CD4-positive, alpha-beta T cell treated with Interleukin-4 for 4 hours (primary cell): ENCODE data around the gene SNTG2.

ENCODE experiments used
- DNase-seq: peaks from one replicate; pipeline ENCODE4 v3.0.0-alpha.2; 2020

The SNTG2 gene

GRCh38 chr2:1251520-1251919 is 300.9 kb downstream of the SNTG2 start:
- no peak for DNase-seq

GRCh38 chr2:1253629-1254028 is 303.0 kb downstream of the SNTG2 start:
- DNase-seq = no peak

GRCh38 chr2:1254662-1255343 is 304.2 kb downstream of the SNTG2 start:
- no peak for DNase-seq

GRCh38 chr2:1256632-1257324 is 306.1 kb downstream of the SNTG2 start:
- no peak for DNase-seq

- no peak for DNase-seq
Observed at GRCh38 chr2:1257334-1257733, 306.7 kb downstream of the SNTG2 start.

- no peak for DNase-seq
Observed at GRCh38 chr2:1259746-1260145, 309.1 kb downstream of the SNTG2 start.

- DNase-seq = no peak
Observed at GRCh38 chr2:1262609-1263008, 312.0 kb downstream of the SNTG2 start.

GRCh38 chr2:1265454-1265853 is 314.8 kb downstream of the SNTG2 start:
- no peak for DNase-seq

- DNase-seq = no peak
Observed at GRCh38 chr2:1266351-1266750, 315.7 kb downstream of the SNTG2 start.

GRCh38 chr2:1268034-1268433 is 317.4 kb downstream of the SNTG2 start:
- DNase-seq = no peak

GRCh38 chr2:1269812-1270211 is 319.2 kb downstream of the SNTG2 start:
- DNase-seq = no peak

- no peak for DNase-seq
Observed at GRCh38 chr2:1272835-1273234, 322.2 kb downstream of the SNTG2 start.

- DNase-seq = no peak
Observed at GRCh38 chr2:1277634-1278033, 327.0 kb downstream of the SNTG2 start.

- DNase-seq = no peak
Observed at GRCh38 chr2:1278125-1278524, 327.5 kb downstream of the SNTG2 start.

GRCh38 chr2:1278861-1279260 is 328.2 kb downstream of the SNTG2 start:
- DNase-seq = no peak

- no peak for DNase-seq
Observed at GRCh38 chr2:1282552-1282951, 331.9 kb downstream of the SNTG2 start.

- no peak for DNase-seq
Observed at GRCh38 chr2:1283020-1283801, 332.6 kb downstream of the SNTG2 start.

- no peak for DNase-seq
Observed at GRCh38 chr2:1283871-1284270, 333.2 kb downstream of the SNTG2 start.

- DNase-seq = no peak
Observed at GRCh38 chr2:1286929-1287328, 336.3 kb downstream of the SNTG2 start.

- DNase-seq = no peak
Observed at GRCh38 chr2:1287427-1287826, 336.8 kb downstream of the SNTG2 start.

GRCh38 chr2:1294900-1295299 is 344.3 kb downstream of the SNTG2 start:
- DNase-seq = no peak

GRCh38 chr2:1295740-1296139 is 345.1 kb downstream of the SNTG2 start:
- DNase-seq = no peak

- no peak for DNase-seq
Observed at GRCh38 chr2:1297372-1298159, 346.9 kb downstream of the SNTG2 start.
